HG03159 (cell line): ENCODE measurements around the gene CBX3.
"Not testable (repeated sequence)": the region's sequence is repeated elsewhere in the genome, so short reads cannot be mapped to it uniquely, and the experiment has no call there.

Experiments used
- ATAC-seq: cut with Tn5 transposase; IDR thresholded peaks from one replicate; pipeline ENCODE4 v1.9.1; 2021; ENCODE audit warnings: mild to moderate bottlenecking, moderate library complexity; ENCODE audit not compliant: unreplicated experiment

The CBX3 gene

DNA sequence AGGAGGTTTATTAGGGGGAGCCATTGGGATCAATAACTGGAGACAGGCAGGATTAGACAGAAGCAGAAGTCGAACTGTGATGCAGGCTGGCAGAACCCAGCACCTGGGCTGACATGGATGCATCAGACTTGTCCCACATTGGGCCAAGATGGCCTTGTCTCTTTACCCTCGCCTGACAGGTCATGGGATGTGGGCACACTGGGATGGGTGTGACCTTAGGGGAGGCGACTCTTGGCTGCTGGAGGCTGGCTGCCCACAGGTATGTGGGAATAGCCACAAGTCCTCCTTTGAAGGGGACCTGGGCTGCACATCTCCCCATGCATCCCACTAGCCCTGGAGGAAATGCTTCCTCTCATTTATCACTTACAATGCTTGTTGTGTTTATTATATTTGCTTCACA lies 32.3 kb upstream of the CBX3 start:
- no peak for ATAC-seq

DNA sequence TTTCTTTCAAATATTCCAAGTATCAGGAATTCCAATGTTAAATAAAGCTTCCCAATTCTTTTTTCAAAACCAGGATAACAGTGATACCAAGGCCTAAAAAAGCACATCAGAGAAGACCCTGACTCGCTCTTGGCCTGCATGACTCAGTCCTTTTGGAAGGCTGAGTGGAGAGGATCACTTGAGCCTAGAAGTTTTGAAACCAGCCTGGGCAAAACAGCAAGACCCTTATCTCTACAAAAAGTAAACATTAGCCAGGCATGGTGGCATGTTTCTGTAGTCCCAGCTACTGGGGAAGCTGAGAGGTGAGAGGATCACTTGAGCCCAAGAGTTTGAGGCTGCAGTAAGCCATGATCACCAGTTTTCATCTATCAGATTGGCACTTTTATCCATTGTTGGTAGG lies 30.9 kb upstream of the CBX3 start:
- ATAC-seq, result no peak

DNA sequence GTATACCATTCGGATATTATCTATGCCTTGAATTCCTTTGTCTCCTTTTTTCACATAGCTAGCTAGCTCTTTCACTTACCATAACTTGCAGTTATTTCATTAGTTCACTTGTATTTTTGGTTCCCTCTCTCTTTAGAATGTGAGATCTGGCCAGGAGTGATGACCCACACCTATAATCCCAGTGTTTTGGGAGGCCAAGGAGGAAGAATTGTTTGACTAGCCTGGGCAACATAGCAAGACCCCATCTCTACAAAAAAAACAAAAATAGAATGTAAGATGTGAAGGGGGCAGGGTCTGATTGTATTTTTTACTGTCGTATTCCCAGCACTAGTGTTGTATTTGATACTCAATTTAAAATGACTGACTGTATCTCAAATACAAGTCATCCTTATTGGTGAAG lies 29.9 kb upstream of the CBX3 start:
- no peak for ATAC-seq

DNA sequence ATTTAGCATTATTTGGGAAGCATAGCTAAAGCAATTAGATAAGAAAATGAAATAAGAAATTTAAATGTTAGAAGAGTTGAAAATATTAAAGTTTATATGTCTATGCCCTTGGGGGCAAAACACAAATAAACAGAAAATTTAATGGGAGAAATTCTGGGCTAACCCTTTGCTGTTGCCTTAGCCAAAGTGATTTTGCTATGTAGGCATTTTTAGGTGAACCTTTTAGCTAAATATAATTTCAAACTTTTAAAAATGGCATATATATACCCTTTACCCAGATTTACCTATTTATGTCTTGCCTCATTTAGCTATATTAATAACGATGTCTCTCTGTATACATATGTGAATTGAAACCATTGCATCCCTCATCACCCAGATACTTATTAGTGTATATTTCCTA lies 29.5 kb upstream of the CBX3 start:
- ATAC-seq, result no peak

DNA sequence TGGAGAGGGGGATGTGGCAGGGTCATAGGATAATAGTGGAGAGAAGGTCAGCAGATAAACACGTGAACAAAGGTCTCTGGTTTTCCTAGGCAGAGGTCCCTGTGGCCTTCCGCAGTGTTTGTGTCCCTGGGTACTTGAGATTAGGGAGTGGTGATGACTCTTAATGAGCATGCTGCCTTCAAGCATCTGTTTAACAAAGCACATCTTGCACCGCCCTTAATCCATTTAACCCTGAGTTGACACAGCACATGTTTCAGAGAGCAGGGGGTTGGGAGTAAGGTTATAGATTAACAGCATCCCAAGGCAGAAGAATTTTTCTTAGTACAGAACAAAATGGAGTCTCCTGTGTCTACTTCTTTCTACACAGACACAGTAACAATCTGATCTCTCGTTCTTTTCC lies 25.6 kb upstream of the CBX3 start:
- not testable (repeated sequence) for ATAC-seq

DNA sequence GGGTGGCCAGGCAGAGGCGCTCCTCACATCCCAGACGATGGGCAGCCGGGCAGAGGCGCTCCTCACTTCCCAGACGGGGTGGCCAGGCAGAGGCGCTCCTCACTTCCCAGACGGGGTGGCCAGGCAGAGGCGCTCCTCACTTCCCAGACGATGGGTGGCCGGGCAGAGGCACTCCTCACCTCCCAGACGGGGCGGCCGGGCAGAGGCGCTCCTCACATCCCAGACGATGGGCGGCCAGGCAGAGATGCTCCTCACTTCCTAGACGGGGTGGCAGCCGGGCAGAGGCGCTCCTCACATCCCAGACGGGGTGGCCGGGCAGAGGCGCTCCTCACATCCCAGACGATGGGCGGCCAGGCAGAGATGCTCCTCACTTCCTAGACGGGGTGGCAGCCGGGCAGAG lies 24.8 kb upstream of the CBX3 start:
- not testable (repeated sequence) for ATAC-seq

DNA sequence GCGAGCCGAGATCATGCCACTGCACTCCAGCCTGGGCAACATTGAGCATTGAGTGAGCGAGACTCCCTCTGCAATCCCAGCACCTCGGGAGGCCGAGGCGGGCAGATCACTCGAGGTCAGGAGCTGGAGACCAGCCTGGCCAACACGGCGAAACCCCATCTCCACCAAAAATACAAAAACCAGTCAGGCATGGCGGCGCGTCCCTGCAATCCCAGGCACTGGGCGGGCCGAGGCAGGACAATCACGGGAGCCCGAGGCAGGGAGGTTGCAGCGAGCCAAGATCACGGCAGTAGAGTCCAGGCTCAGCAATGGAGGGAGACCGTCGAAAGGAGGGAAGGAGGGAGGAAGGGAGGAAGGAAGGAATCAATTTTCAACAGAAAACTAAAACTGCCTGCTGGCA lies 24.3 kb upstream of the CBX3 start:
- not testable (repeated sequence) for ATAC-seq

DNA sequence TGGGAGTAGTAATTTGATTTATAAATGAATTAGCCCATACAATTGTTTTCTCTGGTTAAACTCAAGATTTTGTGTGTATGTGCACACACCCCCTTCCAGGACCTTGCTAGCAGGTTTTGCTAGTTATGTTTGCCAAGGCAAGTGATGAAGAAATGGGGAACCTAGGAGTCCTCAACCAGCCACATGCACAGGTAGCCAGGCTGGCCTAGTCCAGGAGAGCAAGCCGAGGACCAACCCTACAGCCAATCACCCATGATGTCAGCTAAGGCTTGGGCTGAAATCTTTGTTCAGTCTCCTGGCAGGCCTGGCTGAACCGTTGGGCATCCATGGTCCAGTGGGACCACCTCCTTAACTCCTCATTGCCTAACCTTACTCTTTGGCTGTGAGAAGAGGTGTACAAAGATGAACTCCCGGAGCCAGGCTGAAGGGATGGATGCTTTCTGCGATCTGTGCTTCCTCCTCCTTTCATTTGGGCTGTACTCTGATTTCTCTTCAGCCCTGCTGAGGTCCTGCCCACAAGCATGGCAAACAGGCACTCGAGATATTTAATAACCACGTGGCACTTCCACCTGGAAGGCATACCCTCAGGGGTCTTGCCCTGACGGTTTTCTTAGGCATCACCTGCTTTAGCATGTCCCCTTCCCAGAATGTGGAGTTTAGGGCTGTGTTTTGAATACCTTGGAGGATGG lies 23.1 kb upstream of the CBX3 start:
- ATAC-seq, result no peak

DNA sequence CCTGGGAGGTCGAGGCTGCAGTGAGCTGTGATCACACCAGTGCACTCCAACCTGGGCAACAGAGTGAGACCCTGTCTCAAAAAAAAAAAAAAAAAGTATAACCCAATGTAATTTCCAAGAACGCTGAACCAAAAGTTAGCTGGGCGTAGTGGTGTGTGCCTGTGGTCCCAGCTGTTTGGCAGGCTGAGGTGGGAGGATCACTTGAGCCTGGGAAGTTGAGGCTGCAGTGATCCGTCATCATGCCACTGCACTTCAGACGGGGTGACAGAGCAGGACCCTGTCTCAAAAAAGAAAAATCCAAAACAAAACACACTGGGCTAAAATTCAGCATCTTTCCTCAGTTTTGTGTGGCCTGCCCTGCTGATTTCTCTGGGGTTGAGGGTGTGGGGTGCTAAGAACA lies 22.1 kb upstream of the CBX3 start:
- ATAC-seq, result no peak

DNA sequence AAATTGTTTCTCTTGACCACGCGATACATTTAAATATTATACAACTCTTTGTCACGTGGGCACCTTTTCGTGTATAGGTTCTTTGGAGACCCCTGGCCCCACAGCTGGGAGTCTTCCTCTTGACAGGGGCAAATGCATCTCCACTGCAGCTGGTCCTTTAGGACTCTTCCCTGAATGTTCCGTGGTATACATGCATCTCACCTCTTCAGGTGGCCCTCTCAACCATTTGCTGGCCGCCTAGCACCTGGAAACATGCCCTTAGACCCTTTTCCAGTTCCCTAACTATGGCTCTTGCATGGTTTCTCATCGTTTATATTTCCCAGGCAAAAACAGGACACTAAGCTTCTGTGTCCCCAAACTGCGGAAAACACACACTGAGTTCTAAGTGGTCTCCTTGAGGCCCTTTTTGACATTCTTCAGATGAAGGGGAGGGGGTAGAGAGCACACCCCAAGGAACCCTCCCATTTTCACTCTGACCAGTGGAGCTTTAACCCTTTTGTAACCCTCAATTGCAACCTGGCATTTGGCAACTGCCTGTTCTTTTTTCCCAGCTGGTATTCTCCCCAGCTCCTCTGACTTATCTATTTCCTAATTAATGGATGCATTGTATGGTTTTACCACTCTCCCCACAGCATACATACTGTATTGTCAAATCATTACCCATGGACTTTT lies 21.6 kb upstream of the CBX3 start:
- ATAC-seq, result no peak

DNA sequence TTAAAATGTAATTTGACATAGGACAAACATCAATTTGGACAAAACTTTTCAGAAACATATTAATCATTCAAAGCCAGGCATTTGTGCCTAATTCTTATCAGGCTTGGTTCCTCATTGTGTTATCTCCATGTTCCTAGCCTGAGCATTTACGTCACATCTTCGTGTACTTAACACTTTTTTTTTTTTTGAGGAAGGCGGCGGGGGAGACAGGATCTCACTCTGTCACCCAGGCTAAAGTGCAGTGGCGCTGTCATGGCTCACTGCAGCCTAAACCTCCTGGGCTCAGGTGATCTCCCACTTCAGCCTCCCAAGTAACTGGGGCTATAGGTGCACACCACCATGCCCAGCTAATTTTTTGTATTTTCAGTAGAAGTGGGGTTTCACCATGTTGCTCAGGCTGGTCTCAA lies 20.8 kb upstream of the CBX3 start:
- no peak for ATAC-seq

DNA sequence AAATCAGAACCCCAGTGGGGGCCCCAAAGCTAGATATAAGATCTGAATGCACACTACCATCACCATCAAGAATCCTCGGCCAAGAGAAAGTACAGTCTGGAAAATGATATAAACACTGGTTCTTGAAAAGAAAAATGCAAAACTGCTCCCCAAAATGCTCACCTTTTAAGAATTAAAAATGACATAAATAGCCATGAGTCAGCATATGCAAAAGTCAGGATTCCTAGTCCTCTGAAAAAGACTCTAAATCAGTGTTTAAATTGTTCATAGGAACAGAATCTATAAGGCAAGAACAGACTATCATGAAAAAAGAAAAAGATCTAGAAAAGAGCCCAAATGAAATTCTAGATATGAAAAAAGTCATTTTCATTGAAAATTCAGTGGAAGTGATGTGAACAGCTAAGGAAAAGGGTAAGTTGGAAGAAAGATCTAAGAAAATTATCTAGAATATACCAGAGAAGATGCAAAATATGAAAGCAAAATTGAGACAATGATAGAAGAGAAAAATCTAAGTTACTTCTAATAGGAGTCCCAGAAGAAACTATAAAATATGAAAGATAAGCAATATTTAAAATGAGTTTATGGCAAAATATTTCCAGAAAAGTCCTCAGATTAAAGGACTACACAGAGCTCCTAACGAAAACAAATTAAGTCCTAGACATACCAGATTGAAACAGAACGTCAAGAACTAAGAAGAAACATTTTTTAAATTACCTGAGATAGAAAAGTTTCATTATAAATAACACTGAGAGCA lies 19.9 kb upstream of the CBX3 start:
- no peak for ATAC-seq

DNA sequence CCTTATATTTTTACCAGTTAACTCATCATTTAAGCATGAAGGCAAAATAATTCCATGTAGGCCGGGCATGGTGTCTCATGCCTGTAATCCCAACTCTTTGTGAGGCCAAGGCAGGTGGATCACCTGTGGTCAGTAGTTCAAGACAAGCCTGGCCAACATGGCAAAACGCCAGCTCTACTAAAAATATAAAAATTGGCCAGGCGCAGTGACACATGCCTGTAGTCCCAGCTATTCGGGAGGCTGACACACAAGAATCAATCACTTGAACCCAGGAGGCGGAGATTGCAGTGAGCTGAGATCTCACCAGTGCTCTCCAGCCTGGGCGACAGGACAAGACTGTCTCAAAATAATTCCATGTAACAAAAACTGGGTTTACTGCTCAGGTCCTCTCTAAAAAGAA lies 19.3 kb upstream of the CBX3 start:
- no peak for ATAC-seq

DNA sequence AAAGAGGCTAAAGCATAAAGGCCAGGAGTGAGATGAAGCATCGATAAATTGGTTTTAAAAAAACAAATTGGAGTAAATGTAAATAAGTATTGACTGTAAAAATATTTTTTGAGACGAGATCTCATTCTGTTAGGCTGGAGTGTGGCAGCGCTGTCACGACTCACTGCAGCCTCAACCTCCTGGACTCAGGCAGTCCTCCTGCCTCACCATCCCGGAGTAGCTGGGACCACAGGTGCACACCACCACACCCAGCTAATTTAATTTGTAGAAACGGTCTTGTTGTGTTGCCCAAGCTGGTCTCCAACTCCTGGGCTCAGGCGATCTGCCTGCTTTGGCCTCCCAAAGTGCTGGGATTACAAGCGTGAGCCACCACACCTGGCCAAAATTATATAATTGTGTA lies 18.8 kb upstream of the CBX3 start:
- no peak for ATAC-seq

DNA sequence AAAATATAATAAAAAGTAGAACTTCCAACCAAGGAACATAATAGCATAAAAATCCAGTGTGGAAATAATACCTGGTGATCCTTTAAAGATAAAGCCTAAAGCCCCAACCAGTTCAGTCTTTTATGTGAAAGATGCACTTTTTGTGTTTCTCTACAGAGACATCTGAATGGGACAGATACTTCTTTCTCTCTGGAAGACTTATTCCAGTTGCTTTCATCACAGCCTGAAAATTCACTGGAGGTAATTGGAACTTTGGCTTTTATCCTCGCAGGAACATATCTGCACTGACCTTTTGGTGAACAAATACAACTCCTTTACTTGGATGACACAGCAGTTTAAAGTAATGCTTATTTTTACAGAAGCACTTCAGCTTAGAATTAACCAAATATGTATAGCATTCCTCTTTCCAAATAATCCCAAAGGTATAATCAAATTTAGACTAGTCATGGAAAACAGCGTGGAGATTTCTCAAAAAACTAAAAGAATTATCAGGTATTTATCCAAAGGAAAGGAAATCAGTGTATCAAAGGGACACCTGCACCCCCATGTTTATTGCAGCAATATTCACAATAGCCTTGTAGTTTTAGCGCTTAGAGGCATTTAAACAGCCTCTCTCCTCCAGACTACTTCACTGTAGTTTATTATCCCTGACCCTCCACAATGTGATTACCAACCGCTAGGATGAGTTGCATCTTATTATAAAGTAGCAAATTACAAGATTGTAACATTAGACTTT lies 17.8 kb upstream of the CBX3 start:
- ATAC-seq, result no peak

DNA sequence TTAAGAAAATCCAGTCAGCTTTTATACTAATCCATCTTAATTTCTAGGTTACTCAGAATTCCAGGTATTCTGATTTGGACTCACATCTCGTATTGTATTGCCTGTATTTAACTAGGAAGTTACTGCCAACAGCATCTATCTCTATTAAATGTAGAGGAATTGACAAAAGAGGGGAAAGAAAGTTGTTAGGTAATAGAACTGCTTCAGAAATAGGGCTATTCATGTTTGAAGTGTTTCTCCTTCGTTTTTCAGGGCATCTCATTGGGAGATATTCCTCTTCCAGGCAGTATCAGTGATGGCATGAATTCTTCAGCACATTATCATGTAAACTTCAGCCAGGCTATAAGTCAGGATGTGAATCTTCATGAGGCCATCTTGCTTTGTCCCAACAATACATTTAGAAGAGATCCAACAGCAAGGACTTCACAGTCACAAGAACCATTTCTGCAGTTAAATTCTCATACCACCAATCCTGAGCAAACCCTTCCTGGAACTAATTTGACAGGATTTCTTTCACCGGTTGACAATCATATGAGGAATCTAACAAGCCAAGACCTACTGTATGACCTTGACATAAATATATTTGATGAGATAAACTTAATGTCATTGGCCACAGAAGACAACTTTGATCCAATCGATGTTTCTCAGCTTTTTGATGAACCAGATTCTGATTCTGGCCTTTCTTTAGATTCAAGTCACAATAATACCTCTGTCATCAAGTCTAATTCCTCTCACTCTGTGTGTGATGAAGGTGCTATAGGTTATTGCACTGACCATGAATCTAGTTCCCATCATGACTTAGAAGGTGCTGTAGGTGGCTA lies 17.1 kb upstream of the CBX3 start:
- ATAC-seq, result not testable (repeated sequence)

DNA sequence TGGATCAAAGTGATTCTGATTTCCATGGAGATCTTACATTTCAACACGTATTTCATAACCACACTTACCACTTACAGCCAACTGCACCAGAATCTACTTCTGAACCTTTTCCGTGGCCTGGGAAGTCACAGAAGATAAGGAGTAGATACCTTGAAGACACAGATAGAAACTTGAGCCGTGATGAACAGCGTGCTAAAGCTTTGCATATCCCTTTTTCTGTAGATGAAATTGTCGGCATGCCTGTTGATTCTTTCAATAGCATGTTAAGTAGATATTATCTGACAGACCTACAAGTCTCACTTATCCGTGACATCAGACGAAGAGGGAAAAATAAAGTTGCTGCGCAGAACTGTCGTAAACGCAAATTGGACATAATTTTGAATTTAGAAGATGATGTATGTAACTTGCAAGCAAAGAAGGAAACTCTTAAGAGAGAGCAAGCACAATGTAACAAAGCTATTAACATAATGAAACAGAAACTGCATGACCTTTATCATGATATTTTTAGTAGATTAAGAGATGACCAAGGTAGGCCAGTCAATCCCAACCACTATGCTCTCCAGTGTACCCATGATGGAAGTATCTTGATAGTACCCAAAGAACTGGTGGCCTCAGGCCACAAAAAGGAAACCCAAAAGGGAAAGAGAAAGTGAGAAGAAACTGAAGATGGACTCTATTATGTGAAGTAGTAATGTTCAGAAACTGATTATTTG lies 16.3 kb upstream of the CBX3 start:
- ATAC-seq, result no peak

DNA sequence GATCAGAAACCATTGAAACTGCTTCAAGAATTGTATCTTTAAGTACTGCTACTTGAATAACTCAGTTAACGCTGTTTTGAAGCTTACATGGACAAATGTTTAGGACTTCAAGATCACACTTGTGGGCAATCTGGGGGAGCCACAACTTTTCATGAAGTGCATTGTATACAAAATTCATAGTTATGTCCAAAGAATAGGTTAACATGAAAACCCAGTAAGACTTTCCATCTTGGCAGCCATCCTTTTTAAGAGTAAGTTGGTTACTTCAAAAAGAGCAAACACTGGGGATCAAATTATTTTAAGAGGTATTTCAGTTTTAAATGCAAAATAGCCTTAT lies 15.7 kb upstream of the CBX3 start:
- no peak for ATAC-seq

DNA sequence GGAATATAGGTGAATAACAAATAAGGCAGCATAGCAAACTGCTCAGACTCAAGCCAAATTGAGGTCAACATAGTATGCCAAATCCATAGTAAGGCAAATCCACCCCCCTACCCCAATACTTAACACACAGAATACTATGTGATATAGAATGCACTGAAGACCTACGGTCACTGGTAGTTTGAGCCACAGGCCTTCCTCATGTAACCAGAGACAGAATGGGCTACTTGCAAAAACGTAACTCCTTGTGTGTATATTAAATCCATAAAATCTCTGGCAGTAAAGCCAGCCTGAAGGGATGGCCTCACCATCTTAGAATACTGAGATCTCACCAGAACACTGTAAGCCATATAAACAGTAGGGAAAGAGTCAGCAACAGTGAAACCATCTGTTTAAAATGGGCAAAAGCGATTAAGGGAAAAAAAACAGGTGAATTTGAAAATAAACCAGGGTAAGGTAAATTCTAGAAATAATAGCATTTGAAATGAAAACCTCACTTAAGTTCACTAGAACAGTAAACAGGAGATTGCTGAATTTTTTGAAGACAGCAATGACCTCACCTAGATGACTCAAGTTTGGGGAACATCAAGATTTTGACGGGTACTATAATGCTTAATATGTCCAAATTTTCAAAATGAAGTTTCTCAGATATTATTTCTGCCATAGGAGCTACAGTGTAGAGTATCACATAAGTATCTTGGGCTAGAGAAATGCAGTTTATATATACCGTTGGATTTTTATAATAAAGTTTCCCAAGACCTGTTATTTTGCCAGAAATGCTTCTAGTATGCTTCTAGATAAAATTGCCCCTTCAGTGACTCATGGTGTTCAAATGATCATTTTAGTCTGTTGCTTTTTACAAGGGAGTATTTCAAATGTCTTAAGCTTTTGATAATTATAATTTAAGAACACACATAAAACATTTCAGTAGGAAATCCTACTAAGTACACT lies 14.9 kb upstream of the CBX3 start:
- no peak for ATAC-seq
